NCI-H446 treated with DMSO at 0.1 percent for 48 hours (cell line): ENCODE results near the gene SUN1.
"Not testable (repeated sequence)": the region's sequence is repeated elsewhere in the genome, so short reads cannot be mapped to it uniquely, and the experiment has no call there.

Source experiments
- DNase-seq: peaks from one replicate; lab custom pipeline; 2025; lab: John Stamatoyannopoulos, UW

SUN1 gene

GRCh38 chr7:856444-857095 is 24.3 kb downstream of the SUN1 start:
- no peak for DNase-seq

- no peak for DNase-seq
These were observed 25.4 kb downstream of the SUN1 start for GRCh38 chr7:857661-858060.

- no peak for DNase-seq
These were observed 27.2 kb downstream of the SUN1 start for GRCh38 chr7:859359-860030.

DNA sequence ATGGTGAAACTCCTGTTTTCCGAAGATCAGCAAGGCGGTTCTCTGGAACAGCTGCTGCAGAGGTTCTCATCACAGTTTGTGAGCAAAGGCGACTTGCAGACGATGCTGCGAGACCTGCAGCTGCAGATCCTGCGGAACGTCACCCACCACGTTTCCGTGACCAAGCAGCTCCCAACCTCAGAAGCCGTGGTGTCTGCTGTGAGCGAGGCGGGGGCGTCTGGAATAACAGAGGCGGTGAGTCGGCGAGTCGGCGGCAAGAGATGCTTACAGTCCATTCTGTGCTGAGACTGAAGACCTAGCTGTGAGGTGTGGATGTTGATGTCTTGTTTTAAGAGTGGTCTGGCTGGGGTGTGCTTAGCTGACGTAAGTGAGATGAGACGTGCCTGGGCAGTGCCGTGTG is 27.9 kb downstream of the SUN1 start:
- no peak for DNase-seq

GRCh38 chr7:861222-861621 is 28.9 kb downstream of the SUN1 start:
- no peak for DNase-seq

DNA sequence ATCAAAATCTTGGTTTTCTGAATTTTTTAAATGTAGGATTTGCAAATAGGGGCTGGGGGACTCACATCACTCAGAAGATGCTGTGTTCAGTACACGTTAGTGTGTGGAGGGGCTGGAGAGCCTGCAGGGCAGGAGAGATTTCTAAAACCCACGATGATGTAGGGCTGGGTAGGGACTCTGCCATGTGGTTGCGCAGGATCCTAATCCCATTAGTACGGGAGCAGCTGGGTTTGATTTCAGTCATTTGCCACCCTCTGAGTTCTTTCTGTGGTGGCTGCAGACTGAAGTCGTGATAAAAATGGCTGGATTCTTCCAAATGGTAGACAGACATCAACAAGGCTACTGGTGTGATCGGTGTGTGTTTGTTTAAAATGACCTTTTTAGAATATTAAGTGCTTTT is 29.9 kb downstream of the SUN1 start:
- DNase-seq: no peak

- DNase-seq: no peak
These were observed 30.8 kb downstream of the SUN1 start for GRCh38 chr7:863106-863505.

DNA sequence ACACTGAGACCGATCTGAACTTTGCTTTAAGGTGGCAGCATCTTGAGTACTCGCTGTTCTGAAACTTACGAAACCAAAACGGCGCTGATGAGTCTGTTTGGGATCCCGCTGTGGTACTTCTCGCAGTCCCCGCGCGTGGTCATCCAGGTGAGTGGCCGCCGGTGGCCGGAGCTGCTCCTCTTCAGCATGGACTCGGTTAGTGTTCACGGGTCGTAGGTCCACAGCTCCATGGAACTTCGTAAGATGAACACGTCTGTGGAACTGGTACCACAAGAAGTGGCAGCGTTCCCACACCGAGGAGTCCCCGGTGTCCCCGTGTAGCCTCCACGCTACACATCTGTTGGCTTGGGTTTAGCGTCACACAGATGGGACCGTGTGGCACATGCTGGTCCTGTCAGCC is 33.6 kb downstream of the SUN1 start:
- DNase-seq: no peak

DNA sequence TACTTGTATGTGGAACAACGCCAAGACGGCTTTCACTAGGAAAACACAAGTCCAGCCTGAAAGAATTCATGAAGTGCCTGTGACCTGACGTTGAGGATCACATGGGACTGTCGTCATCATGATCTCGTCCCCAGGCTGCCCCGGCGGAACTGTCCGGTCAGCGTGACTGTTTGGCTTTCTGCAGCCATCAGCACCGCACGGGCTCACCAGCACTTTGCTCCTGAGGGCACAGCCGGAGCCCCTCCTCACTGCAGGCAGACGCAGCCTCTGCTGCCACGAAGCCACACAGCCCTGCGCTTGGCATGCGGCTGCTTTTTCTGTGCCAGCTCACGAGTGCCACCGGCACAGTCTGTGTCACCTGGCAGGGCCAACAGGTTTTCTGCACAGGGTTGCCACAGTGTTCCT is 34.7 kb downstream of the SUN1 start:
- no peak for DNase-seq

GRCh38 chr7:867406-868188 is 35.3 kb downstream of the SUN1 start:
- DNase-seq: no peak

DNA sequence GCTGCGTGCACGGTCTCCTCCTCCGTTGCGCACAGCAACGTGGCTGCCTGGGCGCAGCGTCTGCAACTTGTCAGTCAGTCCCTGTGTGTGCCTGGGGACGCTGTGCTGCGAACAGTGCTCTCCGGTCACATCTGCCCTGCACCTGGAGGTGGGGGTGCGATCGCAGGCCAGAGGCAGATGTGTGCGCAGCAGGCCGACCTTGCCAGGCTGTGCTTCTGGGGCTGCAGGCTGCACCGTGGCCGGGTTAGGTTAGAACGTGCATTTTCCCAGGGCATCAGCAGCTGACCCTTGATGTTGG is 35.9 kb downstream of the SUN1 start:
- no peak for DNase-seq

GRCh38 chr7:869348-869747 is 37.1 kb downstream of the SUN1 start:
- no peak for DNase-seq

DNA sequence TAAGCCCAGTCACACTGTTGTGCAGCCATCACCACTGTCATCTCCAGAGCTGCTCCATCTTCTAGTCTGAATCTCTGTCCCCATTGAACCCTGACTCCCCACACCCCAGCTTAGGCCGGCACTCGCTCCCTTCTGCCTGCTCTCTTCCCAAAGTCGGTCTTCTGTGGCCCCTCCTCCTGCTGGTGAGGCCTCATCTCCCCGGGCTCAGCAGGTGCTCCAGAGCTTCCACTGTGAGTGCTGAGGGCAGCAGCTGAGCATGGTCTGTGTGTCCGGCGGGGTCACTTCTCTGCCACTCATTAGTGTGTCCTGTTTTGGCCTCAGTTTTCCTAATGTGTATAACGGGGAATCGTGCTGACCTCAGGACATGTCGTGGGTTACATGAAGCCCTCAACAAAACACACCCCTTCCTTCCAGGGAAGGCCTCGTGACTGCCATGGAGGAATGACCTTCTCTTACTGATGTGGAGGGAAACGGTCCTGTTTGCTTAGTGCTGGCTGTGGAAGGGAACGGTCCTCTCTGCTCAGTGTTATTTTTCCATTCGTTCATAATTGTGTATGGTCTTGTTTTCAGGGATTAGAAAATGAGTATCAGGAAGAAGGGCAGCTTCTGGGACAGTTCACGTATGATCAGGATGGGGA is 39.7 kb downstream of the SUN1 start:
- DNase-seq: no peak

DNA sequence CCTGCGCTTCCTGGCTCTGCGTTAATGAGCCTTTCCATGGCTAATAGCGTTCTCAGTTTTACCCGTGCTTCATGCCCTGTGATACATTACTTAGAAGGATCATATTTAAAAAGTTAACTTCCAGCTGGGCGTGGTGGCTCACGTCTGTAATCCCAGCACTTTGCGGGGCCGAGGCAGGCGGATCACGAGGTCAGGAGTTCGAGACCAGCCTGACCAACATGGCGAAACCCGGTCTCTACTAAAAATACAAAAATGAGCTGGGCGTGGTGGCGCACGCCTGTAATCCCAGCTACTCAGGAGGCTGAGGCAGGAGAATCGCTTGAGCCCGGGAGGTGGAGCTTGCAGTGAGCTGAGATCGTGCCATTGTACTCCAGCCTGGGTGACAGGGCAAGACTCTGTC is 40.4 kb downstream of the SUN1 start:
- not testable (repeated sequence) for DNase-seq

DNA sequence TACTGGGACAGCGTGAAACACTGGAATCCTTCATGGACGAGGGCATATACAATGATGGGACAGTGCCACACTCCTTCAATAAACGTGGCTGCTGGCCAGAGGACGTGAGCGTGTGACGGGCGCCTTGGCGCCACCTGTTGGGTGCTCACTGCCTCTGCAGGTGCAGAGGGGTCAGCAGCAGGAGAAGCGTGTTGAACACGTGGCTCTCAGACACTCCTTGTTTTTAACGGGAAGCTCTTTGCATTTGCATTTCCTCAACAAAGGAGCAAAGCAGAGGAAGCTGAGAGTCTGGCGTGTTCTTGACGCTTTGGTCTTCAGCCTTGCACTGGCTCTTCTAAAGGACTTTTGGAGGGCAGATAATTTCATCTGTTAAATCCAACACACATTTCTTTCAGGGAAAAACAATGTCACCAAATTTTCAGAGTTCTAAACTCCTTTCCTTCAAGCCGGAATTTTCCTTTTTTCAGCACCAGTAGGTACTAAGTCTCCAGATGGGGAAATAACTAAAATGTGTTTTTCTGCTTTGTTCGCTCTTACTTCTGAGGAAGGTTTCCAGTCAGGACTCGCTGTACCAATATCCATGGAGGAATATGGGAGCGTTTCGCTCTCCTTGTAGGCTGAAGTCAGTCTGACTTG is 41.2 kb downstream of the SUN1 start:
- peak; percentile 60 for DNase-seq

DNA sequence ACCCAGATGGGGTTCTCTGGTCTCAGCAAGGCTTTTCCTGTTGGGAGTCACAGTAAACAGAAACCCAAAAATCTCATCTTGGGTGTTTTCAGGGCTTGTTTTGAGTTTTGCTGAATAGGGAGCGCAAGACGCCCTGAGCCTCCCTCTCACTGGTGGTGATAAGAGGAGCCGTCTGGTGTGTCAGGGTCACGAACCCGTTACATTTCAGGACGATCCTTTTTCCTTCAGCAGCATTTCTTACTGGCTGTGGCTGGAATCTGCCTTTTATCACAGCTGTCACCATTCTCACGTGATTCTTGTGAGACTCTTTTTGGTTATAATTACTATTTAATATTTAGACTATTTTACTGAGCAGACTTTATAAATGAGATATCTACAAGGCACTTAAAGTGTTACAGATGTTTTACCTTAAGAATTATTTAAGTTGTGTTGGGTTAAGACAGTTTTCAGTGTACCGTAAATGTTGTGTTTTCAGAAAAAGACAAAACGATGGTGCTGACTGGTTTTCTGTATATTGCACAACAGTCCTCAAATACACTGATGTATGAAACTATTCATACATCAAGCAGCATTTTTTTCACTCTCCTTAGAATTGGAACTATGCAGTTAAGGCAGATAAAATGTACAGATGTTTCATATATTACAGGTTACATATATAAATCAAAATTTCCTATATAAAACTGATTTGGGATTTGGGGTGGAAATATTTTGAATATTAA is 41.9 kb downstream of the SUN1 start:
- DNase-seq: no peak

DNA sequence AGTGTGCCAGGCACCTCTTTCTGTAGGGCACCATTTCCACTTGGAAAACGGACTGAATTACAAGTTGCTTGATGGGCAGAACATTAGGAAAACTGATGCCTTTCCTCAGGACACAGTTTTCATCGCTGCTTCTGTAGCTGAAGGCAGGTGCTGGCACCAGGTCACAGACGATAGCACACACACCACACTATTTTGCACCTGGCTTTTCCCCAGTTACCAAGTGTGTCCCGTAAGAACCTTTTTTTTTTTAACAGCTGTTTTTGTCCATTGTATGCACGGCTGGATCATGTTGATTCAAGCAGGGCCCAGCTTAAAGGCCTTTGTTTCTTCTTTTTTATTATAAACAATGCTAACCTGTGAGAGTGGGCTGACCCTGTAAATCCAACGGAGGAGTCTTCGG is 42.8 kb downstream of the SUN1 start:
- no peak for DNase-seq

- no peak for DNase-seq
These were observed 43.3 kb downstream of the SUN1 start for GRCh38 chr7:875476-876076.

GRCh38 chr7:876077-876971 is 44.0 kb downstream of the SUN1 start, which contains the start of gene GET4:
Gene GET4 (plus strand): TSS chr7:876554. CDS start chr7:876646, 92 bp downstream.
- peak; percentile 93 for DNase-seq

GRCh38 chr7:876972-877311 is 44.7 kb downstream of the SUN1 start:
- no peak for DNase-seq
